OCI-LY7 (cell line): ENCODE measurements around the gene OR4L1. TPM values are rescaled to one million over a fixed set of nuclear protein-coding genes. Genes with fewer than 3 reads are reported as not detected.

ENCODE experiments used
- BruUV-seq: library from RNA; stranded (reverse); fragments of 400-500 nt; replicated peaks from 2 replicates; lab custom pipeline; 2021; lab: Mats Ljungman, UMichigan
- CTCF ChIA-PET: fragments of 300-600 bp; sonication (Branson Sonifier 250); formaldehyde crosslinking; loops from one replicate; lab custom pipeline; 2022; ENCODE audit warnings: antibody characterized with exemption; ENCODE audit not compliant: unreplicated experiment; lab: Charles Lee
- POLR2A ChIA-PET: fragments of 300-600 bp; sonication (Branson Sonifier 250); formaldehyde crosslinking; loops from one replicate; lab custom pipeline; 2022; ENCODE audit warnings: antibody characterized with exemption; lab: Charles Lee
- DNase-seq: peaks from one replicate; pipeline ENCODE4 v3.0.0-alpha.2; 2015; ENCODE audit warnings: low spot score
- H2AFZ ChIP-seq: fragments of 200-600 bp; sonication (generic), shearing (Covaris generic); 2 replicates; pipeline ENCODE4 v1.6.1; 2014; ENCODE audit warnings: mild to moderate bottlenecking, antibody characterized with exemption, low read length, moderate library complexity
- H3K27ac ChIP-seq: fragments of 200-600 bp; sonication (generic); 2 replicates; pipeline ENCODE4 v1.5.1; 2014; ENCODE audit warnings: mixed run types, low read depth, mild to moderate bottlenecking, moderate library complexity, low read length, inconsistent platforms; ENCODE audit not compliant: poor library complexity, severe bottlenecking
- H3K36me3 ChIP-seq: fragments of 200-600 bp; sonication (generic); 2 replicates; pipeline ENCODE4 v1.6.1; 2014; ENCODE audit warnings: mild to moderate bottlenecking, antibody characterized with exemption, low read length, moderate library complexity, mixed read lengths; ENCODE audit not compliant: insufficient read depth
- H3K4me1 ChIP-seq: fragments of 200-600 bp; sonication (generic); 2 replicates; pipeline ENCODE4 v1.5.1; 2014; ENCODE audit warnings: mild to moderate bottlenecking, low read length; ENCODE audit not compliant: insufficient read depth, poor library complexity, severe bottlenecking
- H3K4me2 ChIP-seq: fragments of 200-600 bp; sonication (generic); 2 replicates; pipeline ENCODE4 v1.6.1; 2014; ENCODE audit warnings: mild to moderate bottlenecking, low read length
- H3K4me3 ChIP-seq: fragments of 200-600 bp; sonication (generic); 2 replicates; pipeline ENCODE4 v1.5.1; 2014; ENCODE audit warnings: mild to moderate bottlenecking, low read depth, low read length; ENCODE audit not compliant: poor library complexity, severe bottlenecking
- H3K79me2 ChIP-seq: fragments of 200-600 bp; sonication (generic); 2 replicates; pipeline ENCODE4 v1.6.1; 2016; ENCODE audit warnings: low read depth, mild to moderate bottlenecking, low read length, moderate library complexity, mixed read lengths; ENCODE audit not compliant: insufficient read depth
- H3K9me2 ChIP-seq: fragments of 200-600 bp; sonication (generic); 2 replicates; pipeline ENCODE4 v1.6.1; 2016; ENCODE audit warnings: mild to moderate bottlenecking, low read length, mixed read lengths; ENCODE audit not compliant: insufficient read depth
- H3K9me3 ChIP-seq: fragments of 200-600 bp; sonication (generic); 2 replicates; pipeline ENCODE4 v1.6.1; 2014; ENCODE audit warnings: mild to moderate bottlenecking, mixed run types, low read length, mixed read lengths
- H4K20me1 ChIP-seq: fragments of 200-600 bp; sonication (generic); 2 replicates; pipeline ENCODE4 v1.6.1; 2014; ENCODE audit warnings: mild to moderate bottlenecking, antibody characterized with exemption, low read length, moderate library complexity, mixed read lengths; ENCODE audit not compliant: insufficient read depth
- CTCF ChIP-seq: fragments of 200-600 bp; sonication (generic); conservative IDR thresholded peaks from 2 replicates; pipeline ENCODE4 v1.5.1; 2014; ENCODE audit warnings: mild to moderate bottlenecking, antibody characterized with exemption, low read length, moderate library complexity, mixed read lengths
- EZH2phosphoT487 ChIP-seq: fragments of 200-600 bp; sonication (generic); IDR thresholded peaks from 2 replicates; pipeline ENCODE4 v1.6.1; 2018; ENCODE audit warnings: low read depth, borderline replicate concordance, mild to moderate bottlenecking, mixed run types, antibody characterized with exemption, low read length, moderate library complexity, mixed read lengths
- intact Hi-C: fragments of 100-400 bp; cut with micrococcal nuclease; formaldehyde crosslinking; loops from one replicate; pipeline ENCODE4 v1.10.0; 2022; ENCODE audit not compliant: unreplicated experiment
- total RNA-seq, 2 experiments: library from RNA; depleted of rRNA in 1 of 2; stranded (reverse); fragments of >200 nt in 1 of 2; shearing (Covaris generic) in 1 of 2; gene quantifications; 2 replicates each; pipeline ENCODE4 v1.2.3, GENCODE V29; 2014 to 2022

The OR4L1 gene
- total RNA-seq, 2 experiments from 2014 or later, result not detected

GRCh38 chr14:20035938-20036337, 23.9 kb upstream of the OR4L1 start, which contains the start of gene OR4K13:
TSS of gene OR4K13 (minus strand) at chr14:20036038. CDS start at chr14:20034758, 1,280 bp downstream.
- Histone ChIP-seq H2AFZ (no peak within 1 kb of the TSS), H3K4me2 (no peak within 1 kb of the TSS), H3K27ac (no peak within 1 kb of the TSS), H3K4me1 (no peaks in the 10 kb centered on the region), H3K9me2 (no peaks in the 10 kb centered on the region), H3K4me3 (no peak within 1 kb of the TSS), H3K79me2 (no peaks in the 10 kb centered on the region), H4K20me1 (no peaks in the 10 kb centered on the region), H3K9me3 (no peaks in the 10 kb centered on the region), H3K36me3 (no peaks in the 10 kb centered on the region)
- intact Hi-C loops, result no loop called here
- TF ChIP-seq CTCF (no peak), EZH2phosphoT487 (no peak)
- DNase-seq, result no peak
- no TSS peak for BruUV-seq
- ChIA-PET CTCF (no interaction called here), POLR2A (interaction anchor here (1.0 kb wide), 1 partner anchor 17 kb away, joined by 3 read pairs; no protein-coding TSS in a partner anchor)

GRCh38 chr14:20044243-20044642, 15.6 kb upstream of the OR4L1 start:
- no peaks in the 10 kb centered on the region for H3K4me1 ChIP-seq
- TF ChIP-seq CTCF, result no peak
- TF ChIP-seq EZH2phosphoT487, result no peak
- H2AFZ ChIP-seq, result no peak overlapping the region
- no peaks in the 10 kb centered on the region for H3K79me2 ChIP-seq
- BruUV-seq, result no TSS peak
- POLR2A ChIA-PET, result no interaction called here
- H3K27ac ChIP-seq, result no peak overlapping the region
- H4K20me1 ChIP-seq, result no peaks in the 10 kb centered on the region
- CTCF ChIA-PET, result no interaction called here
- H3K9me3 ChIP-seq, result no peaks in the 10 kb centered on the region
- intact Hi-C loops, result no loop called here
- DNase-seq, result no peak
- no peak overlapping the region for H3K4me3 ChIP-seq
- no peaks in the 10 kb centered on the region for H3K9me2 ChIP-seq
- no peaks in the 10 kb centered on the region for H3K36me3 ChIP-seq
- H3K4me2 ChIP-seq, result no peak overlapping the region

GRCh38 chr14:20048202-20048601, 11.6 kb upstream of the OR4L1 start:
- DNase-seq, result no peak
- TF ChIP-seq EZH2phosphoT487, result no peak
- no peak for TF ChIP-seq CTCF
- Histone ChIP-seq H3K9me3 (no peaks in the 10 kb centered on the region), H3K9me2 (no peaks in the 10 kb centered on the region), H3K27ac (no peak overlapping the region), H3K4me1 (no peaks in the 10 kb centered on the region), H3K4me2 (no peak overlapping the region), H3K79me2 (no peaks in the 10 kb centered on the region), H4K20me1 (no peaks in the 10 kb centered on the region), H2AFZ (no peak overlapping the region), H3K4me3 (no peak overlapping the region), H3K36me3 (no peaks in the 10 kb centered on the region)
- no TSS peak for BruUV-seq
- ChIA-PET POLR2A (no interaction called here), CTCF (no interaction called here)
- intact Hi-C loops, result no loop called here
